ENCODE data around the gene PPP1R3A.

Gene PPP1R3A

DNA sequence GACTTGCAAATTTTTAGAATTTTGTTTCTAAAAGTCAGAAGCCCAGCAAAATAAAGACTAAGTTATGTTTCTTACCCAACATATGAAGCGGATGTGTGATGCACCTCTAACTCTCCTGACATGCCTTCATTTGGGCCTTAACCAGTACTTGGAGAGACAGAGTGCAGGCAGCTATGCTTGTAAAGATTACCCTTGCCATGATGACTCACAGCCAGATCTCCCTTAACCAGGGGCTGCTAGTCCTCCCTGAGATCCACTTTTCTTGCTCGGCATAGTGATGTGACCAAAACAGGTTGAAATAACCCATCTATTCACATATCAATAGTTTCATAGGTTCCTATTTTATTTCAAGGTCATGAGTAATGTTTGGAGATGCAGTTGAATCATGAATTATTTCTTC is 43.6 kb downstream of the PPP1R3A start:
- no peak for DNase-seq

DNA sequence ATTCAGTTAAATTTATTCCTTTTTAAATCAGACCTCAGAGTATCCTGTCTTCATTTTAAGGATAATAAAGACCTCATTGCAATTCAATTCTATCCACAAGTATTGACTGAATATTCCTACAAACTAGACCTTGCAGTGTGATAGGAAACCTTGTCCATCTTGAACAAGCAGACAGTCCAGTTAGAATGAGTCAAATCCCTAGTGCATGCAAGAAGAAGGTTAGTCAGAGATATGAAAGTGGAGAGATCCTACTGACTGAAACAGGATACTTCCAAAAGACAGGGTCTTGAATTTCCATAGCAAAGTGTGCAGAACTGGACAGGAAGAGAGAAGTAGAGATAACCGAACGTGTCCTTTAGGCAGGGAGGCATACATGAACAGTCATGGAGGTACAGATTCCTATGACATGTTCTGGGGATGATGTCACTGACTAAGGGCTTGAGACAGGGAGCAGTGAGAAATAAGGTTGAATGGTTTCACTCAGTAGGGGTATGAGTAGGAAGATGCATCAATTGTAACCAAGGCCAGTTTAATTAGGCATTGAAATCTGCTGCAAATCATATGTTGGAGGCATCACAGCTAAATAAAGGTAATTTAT is 45.2 kb downstream of the PPP1R3A start:
- DNase-seq, result no peak

DNA sequence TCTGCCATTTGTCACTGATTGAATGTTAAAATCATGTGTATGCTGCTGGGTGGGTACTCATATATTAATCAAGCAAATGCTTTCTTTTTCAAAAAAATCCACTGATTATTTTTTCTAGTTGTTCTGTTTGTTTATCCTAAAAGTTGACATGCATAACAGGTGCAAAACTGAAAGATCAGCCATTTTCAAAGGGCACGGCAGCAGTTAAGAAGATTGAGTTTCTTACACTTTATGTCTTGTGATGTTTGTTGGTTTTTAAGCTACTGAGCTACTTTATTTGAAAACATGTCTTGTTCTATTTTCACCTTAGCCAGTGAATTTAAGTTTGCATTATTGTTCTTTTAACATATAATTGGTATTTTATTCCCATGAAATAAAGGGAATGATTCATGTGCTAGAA is 45.8 kb downstream of the PPP1R3A start:
- DNase-seq, result no peak

DNA sequence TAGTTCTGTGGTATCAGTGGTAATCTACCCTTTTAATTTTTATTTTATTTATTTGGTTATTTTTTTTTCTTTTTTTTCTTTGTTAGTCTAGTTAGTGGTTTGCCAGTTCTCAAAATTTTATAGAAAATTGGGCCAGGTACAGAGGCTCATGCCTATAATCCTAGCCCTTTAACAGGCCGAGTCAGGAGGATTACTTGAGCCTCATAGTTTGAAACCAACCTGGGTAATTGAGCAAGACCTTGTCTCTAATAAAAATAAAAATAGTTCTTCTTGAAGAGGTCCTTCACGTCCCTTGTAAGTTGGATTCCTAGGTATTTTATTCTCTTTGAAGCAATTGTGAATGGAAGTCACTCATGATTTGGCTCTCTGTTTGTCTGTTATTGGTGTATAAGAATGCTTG is 51.5 kb downstream of the PPP1R3A start:
- DNase-seq, result no peak

DNA sequence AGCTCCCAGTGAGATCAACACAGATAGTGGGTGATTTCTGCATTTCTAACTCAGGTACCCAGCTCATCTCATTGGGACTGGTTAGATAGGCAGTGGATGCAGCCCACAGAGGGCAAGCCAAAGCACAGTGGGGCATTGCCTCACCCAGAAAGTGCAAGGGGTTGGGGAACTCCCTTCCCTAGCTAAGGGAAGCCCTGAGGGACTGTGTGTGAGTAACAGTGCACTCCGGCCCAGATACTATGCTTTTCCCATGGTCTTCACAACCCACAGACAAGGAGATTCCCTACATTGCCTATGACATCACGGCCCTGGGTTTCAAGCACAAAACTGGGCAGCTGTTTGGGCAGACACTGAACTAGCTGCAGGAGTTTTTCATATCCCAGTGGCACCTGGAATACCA is 62.8 kb downstream of the PPP1R3A start:
- no peak for DNase-seq

DNA sequence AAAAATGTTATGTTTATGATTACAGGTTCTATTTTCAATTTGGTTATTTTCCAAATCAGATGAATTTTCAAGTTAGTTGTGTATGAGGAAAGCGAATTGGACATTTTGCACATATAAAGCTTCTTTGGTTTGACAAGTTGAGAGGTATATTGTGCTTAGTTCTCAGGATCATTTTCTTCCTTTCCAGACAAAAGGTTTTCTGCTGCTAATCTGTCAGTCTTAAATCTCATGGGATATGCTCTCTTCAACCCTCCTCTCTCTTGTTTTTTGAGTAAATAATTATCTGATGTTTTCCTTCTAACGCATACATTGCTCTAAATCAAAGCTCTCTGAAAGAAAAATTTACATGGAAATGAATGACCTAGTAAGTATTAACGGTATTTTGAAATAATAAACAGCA is 77.9 kb downstream of the PPP1R3A start:
- no peak for DNase-seq

DNA sequence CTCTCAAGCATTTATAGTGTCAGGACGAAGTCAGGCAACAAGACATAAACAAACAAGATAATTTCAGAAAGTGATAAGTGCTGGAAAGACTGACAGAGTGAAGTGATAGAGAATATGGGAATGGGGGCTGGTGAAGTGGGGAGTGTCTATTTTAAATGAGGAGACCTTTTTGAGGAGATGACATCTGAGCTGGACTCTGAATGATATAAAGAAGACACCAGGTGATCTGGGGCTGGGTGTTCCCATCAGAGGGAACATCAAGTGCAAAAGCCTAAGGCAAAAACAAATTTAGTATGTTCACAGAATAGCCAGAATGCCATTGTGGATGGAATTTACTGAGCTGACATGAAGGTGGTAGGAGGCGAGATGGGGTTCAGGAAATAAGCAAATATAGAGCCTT is 83.4 kb downstream of the PPP1R3A start:
- DNase-seq, result no peak

DNA sequence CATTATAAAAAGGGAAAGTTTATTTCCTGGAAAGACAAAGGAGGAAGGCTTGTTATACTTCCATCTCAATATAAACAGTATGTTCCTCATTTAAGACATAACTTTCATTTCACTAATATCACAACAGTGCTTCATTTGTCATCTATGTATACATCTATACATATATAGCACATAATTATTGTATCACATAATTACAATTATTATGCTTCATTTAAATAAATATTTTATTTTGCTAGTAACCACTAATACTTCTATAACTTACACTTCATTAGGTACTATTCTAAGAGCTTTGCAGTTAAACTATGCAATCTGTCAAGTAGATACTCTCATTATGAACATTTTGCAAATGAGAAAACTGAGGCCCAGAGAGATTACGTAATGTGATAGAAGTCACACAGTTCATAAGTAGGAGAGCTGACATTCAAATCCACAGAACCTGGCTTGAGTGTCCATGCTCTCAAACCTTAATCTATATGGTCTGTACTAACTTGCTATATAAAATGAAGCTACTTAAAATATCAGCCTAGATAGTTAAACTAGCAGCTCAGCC is 86.5 kb downstream of the PPP1R3A start:
- no peak for DNase-seq

DNA sequence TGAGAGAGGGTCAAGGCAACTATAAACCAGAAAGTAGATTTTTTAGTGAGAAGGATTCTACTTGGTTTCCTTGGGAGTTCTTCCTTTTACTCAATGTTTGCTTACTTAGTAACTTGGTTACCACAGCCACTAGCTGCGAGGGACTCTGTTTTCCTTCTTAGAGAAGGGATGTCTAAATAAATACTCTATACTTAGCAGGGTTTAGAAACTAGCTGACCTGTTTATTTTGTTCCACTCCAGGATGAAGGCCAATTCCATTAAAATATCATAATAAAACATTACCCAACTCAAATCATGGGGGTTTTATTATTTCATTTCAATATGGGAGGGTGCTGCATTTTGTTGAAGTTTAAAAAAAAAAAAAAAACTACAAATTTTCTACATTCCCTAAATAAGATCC is 87.3 kb downstream of the PPP1R3A start:
- DNase-seq, result no peak

DNA sequence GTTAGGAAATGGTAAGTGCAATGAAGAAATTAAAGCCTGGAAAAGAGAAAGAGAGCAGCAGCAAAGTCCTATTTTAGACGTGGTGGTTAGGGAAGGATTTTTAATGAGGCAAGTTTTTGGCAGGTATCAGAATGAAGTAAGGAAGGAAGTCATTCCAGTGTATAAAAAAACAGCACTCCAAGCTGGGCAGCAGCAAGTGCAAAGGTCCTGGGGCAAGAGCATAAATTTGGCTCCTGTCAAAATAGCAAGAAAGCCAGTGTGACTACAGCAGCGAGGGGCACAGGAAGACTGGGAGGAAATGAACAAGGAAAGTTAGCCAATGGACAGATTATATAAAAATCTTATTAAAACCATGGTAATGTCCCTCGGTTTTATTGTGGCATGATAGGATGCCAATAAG is 90.2 kb downstream of the PPP1R3A start:
- no peak for DNase-seq
